ENCODE measurements around the gene RGL1. TPM values are rescaled to one million over a fixed set of nuclear protein-coding genes. Genes with fewer than 3 reads are reported as not detected.

The RGL1 gene
- total RNA-seq, 2 donors from 2014 or later = 9.9 to 16.2 TPM

DNA sequence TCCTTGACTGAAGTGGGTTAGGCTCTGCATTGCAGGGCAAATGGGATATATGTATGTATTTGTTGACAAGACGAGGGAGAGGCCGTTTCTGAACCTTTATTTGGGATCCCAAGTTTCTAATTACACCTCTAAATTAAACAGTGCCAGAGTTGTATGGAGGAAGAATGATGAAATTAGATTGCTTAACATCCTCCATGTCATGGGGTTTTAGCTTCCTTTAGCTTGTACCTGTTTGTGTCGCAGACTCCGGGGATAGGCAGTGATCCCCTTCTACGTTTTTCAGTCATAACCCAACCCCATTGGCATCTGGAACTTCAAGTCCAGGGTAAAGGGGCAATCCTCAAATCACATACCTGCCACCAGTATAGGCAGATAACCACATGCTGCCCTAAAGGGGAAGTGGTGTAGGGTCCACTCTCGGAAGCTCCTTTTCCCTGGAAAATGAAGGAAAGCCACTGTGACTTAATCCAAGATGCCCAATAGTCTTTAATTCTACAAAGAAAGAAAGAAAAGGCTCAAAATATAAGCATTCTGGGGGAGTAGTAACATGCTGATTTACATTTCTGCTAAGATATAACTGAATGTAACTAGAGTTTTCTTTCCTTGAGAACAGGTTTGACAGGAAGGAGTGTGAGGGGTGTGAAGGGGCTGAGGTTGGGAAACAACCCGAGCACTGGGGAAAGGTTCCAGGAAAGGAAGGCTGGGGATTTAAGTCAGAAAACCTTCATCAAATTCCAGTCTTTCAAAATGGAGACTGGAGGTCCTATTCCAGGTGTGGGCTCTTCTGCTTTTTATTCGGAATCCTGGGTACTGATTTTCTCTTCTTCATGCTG, 77.6 kb downstream of the RGL1 start:
- TF ChIP-seq, protein P1, sequence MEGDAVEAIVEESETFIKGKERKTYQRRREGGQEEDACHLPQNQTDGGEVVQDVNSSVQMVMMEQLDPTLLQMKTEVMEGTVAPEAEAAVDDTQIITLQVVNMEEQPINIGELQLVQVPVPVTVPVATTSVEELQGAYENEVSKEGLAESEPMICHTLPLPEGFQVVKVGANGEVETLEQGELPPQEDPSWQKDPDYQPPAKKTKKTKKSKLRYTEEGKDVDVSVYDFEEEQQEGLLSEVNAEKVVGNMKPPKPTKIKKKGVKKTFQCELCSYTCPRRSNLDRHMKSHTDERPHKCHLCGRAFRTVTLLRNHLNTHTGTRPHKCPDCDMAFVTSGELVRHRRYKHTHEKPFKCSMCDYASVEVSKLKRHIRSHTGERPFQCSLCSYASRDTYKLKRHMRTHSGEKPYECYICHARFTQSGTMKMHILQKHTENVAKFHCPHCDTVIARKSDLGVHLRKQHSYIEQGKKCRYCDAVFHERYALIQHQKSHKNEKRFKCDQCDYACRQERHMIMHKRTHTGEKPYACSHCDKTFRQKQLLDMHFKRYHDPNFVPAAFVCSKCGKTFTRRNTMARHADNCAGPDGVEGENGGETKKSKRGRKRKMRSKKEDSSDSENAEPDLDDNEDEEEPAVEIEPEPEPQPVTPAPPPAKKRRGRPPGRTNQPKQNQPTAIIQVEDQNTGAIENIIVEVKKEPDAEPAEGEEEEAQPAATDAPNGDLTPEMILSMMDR (IDR thresholded peaks at IDR 0.05) = no peak
- no peak for TF ChIP-seq POLR2A (IDR thresholded peaks at IDR 0.05)
- no peak overlapping the region for H3K4me3 ChIP-seq
- no peaks in the 10 kb centered on the region for H3K9me3 ChIP-seq
- ATAC-seq (no peak), DNase-seq (no peak)
- intact Hi-C loops (cut with DNase I) = no loop called here
- H3K4me1 ChIP-seq = peaks cover 29% of the 10 kb centered on the region
- H3K27ac ChIP-seq = peak overlapping the region; percentile 1 to 74 (median 54)
- WGBS, 2 donors = 63 to 66% methylated on average over 8 of the region's 8 CpGs
- H3K36me3 ChIP-seq (replicated peaks in 1 of 2; ENCODE audit: insufficient read depth in 1 of 2, low read depth in 2 of 2) = no peaks in the 10 kb centered on the region
- H3K27me3 ChIP-seq = no peaks in the 10 kb centered on the region

DNA sequence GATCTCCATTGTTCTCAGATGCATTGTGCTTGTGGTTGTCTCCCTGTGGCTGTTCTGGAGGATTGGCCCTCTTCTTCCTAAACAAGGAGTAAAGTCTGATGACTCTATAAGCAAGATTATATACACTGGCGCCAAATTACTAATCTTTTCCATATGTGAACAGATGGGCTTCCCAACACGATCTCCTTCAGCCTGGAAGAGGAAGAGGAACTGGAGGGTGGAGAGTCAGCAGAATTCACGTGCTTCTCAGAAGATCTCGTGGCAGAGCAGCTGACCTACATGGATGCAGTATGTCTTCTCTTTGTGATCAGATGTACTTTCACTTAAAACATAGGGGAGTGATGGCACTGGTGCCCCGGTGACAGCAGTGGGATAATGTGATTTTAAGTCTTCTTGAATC, 78.7 kb downstream of the RGL1 start:
- Histone ChIP-seq H3K36me3 (replicated peaks in 1 of 2; ENCODE audit: insufficient read depth in 1 of 2, low read depth in 2 of 2) (no peaks in the 10 kb centered on the region), H3K27ac (peak overlapping the region in 2 of 4 donors; percentile 27 to 63), H3K4me1 (peaks cover 29% of the 10 kb centered on the region), H3K27me3 (no peaks in the 10 kb centered on the region), H3K4me3 (no peak overlapping the region), H3K9me3 (no peaks in the 10 kb centered on the region)
- intact Hi-C loops (cut with DNase I) = no loop called here
- ATAC-seq = no peak
- peak in 1 of 4 donors; percentile 46 for DNase-seq
- TF ChIP-seq, protein P1 (IDR thresholded peaks at IDR 0.05) = no peak
- no peak for TF ChIP-seq POLR2A (IDR thresholded peaks at IDR 0.05)
- 68 to 84% methylated on average over 5 of the region's 5 CpGs for WGBS, 2 donors

DNA sequence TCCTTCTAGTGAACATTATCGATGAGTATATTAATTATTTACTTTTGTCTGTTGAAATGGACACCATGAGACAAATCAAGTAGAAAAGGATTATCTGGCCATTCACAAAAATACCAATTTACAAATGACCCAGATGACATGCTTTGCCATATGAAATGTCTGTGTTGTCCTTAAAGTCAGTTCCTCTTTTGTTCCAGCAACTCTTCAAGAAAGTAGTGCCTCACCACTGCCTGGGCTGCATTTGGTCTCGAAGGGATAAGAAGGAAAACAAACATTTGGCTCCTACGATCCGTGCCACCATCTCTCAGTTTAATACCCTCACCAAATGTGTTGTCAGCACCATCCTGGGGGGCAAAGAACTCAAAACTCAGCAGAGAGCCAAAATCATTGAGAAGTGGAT, 79.6 kb downstream of the RGL1 start:
- Histone ChIP-seq H3K27ac (no peak overlapping the region), H3K27me3 (no peaks in the 10 kb centered on the region), H3K36me3 (replicated peaks in 1 of 2; ENCODE audit: insufficient read depth in 1 of 2, low read depth in 2 of 2) (no peaks in the 10 kb centered on the region), H3K4me1 (peaks cover 29% of the 10 kb centered on the region), H3K9me3 (no peaks in the 10 kb centered on the region), H3K4me3 (no peak overlapping the region)
- DNase-seq (no peak), ATAC-seq (no peak)
- WGBS, 2 donors = 75 to 79% methylated on average over 4 of the region's 4 CpGs
- no peak for TF ChIP-seq POLR2A (IDR thresholded peaks at IDR 0.05)
- TF ChIP-seq, protein P1 (IDR thresholded peaks at IDR 0.05) = no peak
- intact Hi-C loops (cut with DNase I) = no loop called here

DNA sequence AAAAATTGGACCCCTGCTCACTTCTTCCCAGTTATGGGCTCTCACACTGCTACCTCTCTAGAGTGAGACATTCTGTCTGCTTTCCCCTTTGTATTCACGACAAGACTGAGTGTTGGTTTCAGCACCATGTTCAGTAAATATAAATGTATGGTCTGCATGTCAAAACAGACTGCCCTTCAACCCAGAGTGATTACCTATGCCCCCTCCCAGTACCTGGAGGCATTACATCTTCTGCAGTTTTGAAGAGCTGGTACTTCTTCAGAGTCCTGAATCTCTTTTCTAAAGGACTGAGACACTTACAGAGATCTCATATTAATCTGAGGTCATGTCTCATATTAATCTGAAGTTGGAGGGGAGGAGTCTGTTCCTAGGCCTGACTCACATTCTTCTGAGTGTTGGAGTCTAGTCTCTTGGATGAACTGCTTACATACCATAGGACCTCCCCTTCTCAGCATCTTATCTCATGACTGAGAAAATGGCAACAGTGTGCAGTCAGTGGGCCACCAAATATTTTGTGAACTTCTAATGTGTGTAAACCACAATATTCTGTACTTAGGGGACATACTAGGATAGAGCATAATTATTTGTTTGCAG, 80.3 kb downstream of the RGL1 start:
- ATAC-seq = no peak
- intact Hi-C loops (cut with DNase I) = no loop called here
- peaks cover 29% of the 10 kb centered on the region for H3K4me1 ChIP-seq

More for the DNA sequence above, 80.3 kb downstream of the RGL1 start:
- peaks cover 0 to 2% of the 10 kb centered on the region in 2 donors for H3K36me3 ChIP-seq (replicated peaks in 1 of 2; ENCODE audit: insufficient read depth in 1 of 2, low read depth in 2 of 2)
- H3K27ac ChIP-seq = no peak overlapping the region
- H3K4me3 ChIP-seq = no peak overlapping the region
- TF ChIP-seq, protein P1 (IDR thresholded peaks at IDR 0.05) = no peak
- TF ChIP-seq POLR2A (IDR thresholded peaks at IDR 0.05) = no peak
- DNase-seq = no peak
- H3K27me3 ChIP-seq = no peaks in the 10 kb centered on the region
- WGBS, 2 donors = 75 to 91% methylated on average over 1 of the region's 1 CpG
- no peaks in the 10 kb centered on the region for H3K9me3 ChIP-seq
